SK-MEL-5 (cell line): ENCODE measurements around the gene BEAN1. TPM values are rescaled to one million over a fixed set of nuclear protein-coding genes. Genes with fewer than 3 reads are reported as not detected.

ENCODE experiments used
- DNase-seq: peaks from one replicate; pipeline ENCODE4 v3.0.0-alpha.2; 2016; ENCODE audit warnings: low read depth, low spot score
- in situ Hi-C: cut with HindIII; loops from 2 replicates; pipeline ENCODE4 v1.10.0; 2016; ENCODE audit warnings: low sequenced_read_pairs, high pct_unique_total_duplicates, low pct_unique_long_range_greater_than_20kb
- total RNA-seq: library from RNA; depleted of rRNA; stranded (reverse); fragments of >200 nt; shearing (Covaris generic); gene quantifications from 2 replicates; pipeline ENCODE4 v1.2.3, GENCODE V29; 2014; rRNA removed

Gene BEAN1
- total RNA-seq, 1 experiment from 2014 or later = not detected

- DNase-seq = no peak
- in situ Hi-C loops = no loop called here
Measured at GRCh38 chr16:66517586-66518263, 90.6 kb downstream of the BEAN1 start.

DNA sequence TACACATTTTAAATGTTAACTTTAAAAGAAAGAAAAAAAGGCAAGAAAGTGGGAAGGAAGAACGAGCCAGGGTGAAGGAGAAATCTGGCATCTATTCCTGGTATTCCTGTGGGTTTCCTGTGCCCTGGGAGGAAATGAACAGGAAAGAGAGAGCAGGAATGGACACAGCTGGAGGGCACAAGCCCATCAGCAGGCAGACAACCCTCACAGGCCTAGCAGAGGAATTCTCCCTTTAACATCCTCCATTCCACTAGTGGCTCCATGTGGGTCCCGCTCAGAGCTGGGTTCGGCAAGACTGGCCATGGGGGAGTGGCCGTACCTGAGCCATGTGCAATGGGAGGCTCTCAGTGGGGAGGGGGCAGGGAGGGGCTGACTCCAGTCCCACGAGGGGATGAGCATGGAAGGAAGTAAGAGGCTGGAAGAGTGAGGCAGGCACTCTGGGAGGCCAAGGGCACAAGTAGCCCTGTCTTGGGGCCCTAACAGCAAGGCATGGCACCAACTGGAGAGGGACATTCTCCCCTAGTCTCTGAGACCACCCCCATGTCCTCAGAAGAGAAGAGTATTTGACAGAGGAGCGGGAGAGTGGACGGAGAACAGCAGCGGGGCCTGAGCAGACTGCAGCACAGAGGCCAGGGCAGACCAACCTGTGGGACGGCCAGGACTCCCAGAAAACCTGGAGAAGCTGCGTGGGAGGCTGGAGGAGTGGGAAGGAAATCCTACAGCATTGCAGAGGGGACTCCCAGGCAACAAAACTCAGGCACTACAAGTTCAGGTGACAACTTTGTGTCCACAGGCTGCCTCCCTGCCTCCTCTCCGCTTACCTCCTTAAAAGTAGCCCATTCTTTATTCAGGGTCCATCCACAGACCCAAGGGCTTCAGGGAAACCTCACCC is 92.6 kb downstream of the BEAN1 start:
- in situ Hi-C loops = no loop called here
- no peak for DNase-seq

GRCh38 chr16:66520406-66521170 is 93.5 kb downstream of the BEAN1 start:
- DNase-seq = no peak
- in situ Hi-C loops = no loop called here

DNA sequence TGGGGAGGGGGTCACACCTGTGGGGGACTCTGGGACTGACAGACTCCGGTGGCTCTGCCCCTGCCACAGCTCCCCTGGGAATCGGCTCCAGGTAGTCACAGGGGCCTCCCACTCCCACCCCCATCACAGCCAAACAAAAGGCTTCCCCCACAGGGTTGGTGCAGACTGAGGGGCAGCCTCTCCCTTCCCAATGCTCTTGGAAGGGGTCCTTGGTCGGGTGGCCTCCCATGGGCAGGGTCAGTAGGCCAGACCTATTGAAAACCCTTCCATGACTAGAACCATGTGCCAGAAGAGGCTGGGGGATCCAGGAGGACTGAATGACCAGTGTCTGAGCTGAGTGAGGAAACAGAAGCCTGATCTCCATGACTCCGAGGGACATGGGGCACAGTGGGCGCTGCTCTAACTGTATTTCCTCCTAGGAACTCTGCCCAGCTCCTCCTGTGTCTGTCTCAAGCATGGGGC is 94.2 kb downstream of the BEAN1 start:
- in situ Hi-C loops = no loop called here

DNA sequence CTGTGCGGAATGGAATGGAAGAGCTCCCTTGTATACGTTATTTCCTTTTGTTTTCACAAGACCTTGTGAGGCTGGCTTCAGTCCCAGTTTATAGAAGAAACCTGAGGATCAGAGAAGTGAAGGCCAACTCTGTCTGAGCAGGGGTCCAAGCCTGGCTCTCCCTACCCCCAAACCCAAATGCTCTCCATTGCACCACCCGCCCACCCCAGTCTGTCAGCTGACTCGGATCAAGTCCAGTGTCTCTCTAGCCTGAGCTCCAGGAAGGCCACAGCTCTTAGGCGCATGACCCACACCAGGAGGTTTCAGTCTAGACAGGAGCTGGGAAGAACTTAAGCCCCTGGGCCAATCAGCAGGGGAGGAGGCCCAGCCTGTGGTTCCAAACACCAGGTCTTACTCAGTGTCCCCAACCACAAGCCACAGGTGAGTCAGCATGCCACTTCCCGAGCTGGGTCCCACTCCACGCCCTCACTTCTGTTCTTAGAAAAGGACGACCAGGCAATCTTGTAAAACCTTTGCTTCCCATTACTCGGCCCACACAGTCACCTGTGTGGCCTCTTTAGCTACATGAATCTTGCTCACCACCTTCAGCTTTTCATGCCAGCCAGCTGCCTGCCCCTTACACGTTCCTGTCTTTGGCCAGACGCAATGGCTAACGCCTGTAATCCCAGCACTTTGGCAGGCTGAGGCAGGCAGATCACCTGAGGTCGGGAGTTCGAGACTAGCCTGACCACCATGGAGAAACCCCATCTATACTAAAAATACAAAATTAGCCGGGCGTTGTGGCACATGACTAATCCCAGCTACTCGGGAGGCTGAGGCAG is 95.1 kb downstream of the BEAN1 start:
- in situ Hi-C loops = no loop called here
- peak; percentile 77 for DNase-seq

More for the DNA sequence above, 94.2 kb downstream of the BEAN1 start:
- no peak for DNase-seq

GRCh38 chr16:66522816-66523590 is 95.9 kb downstream of the BEAN1 start:
- in situ Hi-C loops = no loop called here

DNA sequence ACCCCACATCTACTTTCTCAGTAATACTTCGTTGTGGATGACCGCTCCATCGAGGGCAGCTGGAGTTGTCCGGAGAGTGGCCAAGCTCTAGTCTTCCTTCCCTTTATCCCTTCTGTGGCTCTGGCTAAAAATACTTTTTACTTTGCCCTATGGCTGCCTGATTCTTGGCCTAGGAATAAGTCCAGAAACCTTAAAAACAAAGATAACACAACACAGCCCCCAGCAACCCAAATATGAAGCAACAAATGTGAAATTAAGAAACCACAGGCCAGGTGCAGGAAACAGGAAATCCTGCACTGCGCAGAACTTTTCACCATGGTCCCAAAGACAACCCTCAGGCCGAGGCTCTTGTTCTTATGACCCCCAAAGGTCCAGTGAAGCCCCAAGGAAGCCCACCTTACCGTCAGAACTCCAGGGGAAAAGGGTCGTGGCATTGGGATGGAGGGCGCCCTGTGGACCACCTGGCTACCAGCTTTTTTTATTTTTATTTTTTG is 96.8 kb downstream of the BEAN1 start:
- in situ Hi-C loops = no loop called here
- no peak for DNase-seq

More at GRCh38 chr16:66522816-66523590, 95.9 kb downstream of the BEAN1 start:
- DNase-seq = no peak

DNA sequence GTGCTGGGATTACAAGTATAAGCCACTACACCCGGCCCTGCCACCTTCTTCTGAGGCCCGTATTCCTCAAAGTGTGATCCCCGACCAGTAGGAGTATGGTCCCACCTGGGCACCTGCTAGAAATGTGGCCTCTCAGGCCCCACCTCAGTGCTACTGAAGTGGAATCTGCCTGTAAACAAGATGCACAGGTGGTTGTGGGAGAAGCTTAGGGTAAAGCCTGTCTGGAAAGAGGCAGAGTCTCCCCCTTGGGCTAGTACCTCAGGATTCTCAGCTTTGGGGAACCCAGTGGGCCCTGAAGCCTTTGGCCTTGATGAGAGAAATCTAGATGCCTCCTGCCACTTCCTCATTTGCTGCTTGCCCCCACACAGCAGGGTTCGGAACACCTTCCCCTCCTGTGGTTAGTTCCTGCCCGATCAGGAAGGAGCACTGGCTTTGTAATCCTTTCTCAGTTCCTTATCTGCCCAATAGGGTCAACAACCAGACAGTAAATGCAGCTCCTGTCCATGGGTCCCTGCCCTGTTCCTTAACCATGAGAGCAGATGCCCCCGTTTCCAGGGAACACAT is 97.6 kb downstream of the BEAN1 start:
- no peak for DNase-seq
- in situ Hi-C loops = no loop called here

DNA sequence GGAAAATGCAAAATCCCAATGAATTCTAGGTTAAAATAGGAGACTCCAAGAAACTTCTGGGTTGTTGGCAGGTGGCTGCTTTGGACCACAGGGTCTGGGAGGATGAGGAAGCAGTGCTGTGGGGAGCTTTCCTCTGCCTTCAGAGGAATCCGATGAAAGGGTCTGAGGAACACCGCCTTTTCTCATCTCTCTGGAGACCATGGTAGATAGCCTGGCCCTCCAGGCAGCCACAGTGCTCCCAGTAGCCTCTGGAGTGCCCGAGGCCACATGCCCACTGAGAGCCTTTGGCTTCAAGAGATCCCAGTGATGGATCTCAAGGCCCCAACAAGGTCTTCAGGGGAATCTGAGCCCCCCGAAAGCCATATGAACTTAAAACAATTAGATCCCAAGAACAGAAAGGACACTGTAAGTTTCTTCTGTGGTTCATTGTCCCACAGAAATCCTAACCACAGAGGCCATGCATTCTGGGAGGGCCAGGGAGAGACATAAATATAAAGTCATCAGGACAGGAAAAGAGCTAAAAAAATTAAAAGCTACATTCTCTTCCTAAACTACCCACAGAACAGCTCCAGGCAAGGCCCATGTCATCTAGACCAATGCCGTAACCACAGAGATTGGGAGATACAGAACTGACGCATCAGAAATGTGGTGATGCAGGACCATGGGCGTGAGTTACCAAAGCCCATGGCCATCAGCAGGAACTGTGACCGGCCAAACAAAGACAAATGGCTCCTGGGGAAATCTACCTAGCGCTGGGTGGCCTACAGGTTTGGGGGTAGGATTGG is 98.5 kb downstream of the BEAN1 start:
- peak; percentile 41 for DNase-seq
- in situ Hi-C loops = no loop called here

- in situ Hi-C loops = no loop called here
- no peak for DNase-seq
Measured at GRCh38 chr16:66528294-66528693, 101.2 kb downstream of the BEAN1 start.

- in situ Hi-C loops = no loop called here
- no peak for DNase-seq
Measured at GRCh38 chr16:66529475-66529874, 102.4 kb downstream of the BEAN1 start.

Other genes starting within 250 kb of the BEAN1 start
- not detected in 2 replicates for gene CDH5, start 60.6 kb upstream of the BEAN1 start, total RNA-seq
- 19.7 and 23.6 TPM in 2 replicates for gene TK2, start 122.8 kb downstream of the BEAN1 start, total RNA-seq
- 86.7 and 87.6 TPM in 2 replicates for gene CKLF, start 125.3 kb downstream of the BEAN1 start, total RNA-seq
- gene CMTM1, start 139.1 kb downstream of the BEAN1 start, total RNA-seq = 0.77 and 1.1 TPM in 2 replicates
- not detected in 2 replicates for gene CMTM2, start 152.2 kb downstream of the BEAN1 start, total RNA-seq
- gene CMTM3, start 177.4 kb downstream of the BEAN1 start, total RNA-seq = 7.9 and 9.1 TPM in 2 replicates